ENCODE results near the gene THSD4. TPM values are rescaled to one million over a fixed set of nuclear protein-coding genes. Genes with fewer than 3 reads are reported as not detected.
"Not testable (repeated sequence)": the region's sequence is repeated elsewhere in the genome, so short reads cannot be mapped to it uniquely, and the experiment has no call there.

THSD4 gene
- total RNA-seq, 2 donors from 2014 or later, result 0.08 TPM; not detected in 1

DNA sequence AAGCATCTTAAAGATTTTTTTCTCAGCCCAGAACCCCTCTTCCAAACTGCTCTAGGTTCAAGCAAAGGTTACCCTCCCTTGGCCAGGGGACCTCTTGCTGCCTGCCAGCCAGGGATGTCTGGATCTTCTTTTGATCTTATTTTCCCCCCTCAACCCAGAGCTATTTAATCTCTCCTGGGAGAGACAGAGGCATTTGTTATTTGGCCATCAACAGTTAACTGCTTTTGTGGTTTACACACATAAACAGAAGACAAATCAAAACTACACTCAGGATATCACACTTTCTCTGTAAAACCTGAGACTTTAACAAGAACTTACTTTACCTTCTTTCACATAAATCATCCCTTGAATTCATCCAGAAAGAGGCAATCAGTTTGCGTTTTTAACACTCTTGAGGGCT lies 272.5 kb downstream of the THSD4 start:
- Mint-ChIP-seq H3K4me3 (no peak overlapping the region), H3K27ac (no peak overlapping the region), H3K4me1 (no peaks in the 10 kb centered on the region), H3K27me3 (peaks cover 10% of the 10 kb centered on the region), H3K9me3 (no peaks in the 10 kb centered on the region), H3K36me3 (ENCODE audit: low read depth) (no peaks in the 10 kb centered on the region)
- no peak for ATAC-seq (replicated peaks)

DNA sequence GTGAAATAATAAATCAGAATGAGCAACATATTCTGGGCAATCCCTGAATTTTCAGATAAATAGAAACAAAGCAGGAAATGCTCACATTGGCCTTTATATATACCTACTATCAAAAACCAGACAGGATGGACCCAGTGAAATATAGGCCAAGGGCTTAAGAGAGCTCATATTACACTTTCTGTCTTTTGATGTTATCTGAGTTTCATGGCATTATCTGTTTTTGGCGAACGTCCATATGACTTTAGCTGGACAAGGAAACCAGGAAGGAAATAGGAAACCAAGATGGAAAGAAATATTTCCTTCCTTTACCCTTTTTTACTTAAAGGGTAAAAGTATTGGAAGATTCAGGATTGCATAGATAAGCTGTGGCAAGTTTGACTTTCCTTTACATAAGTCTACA lies 274.8 kb downstream of the THSD4 start:
- ATAC-seq (replicated peaks), result no peak
- Mint-ChIP-seq H3K36me3 (ENCODE audit: low read depth) (no peaks in the 10 kb centered on the region), H3K27ac (no peak overlapping the region), H3K4me3 (no peak overlapping the region), H3K4me1 (no peaks in the 10 kb centered on the region), H3K27me3 (peaks cover 20% of the 10 kb centered on the region), H3K9me3 (no peaks in the 10 kb centered on the region)

DNA sequence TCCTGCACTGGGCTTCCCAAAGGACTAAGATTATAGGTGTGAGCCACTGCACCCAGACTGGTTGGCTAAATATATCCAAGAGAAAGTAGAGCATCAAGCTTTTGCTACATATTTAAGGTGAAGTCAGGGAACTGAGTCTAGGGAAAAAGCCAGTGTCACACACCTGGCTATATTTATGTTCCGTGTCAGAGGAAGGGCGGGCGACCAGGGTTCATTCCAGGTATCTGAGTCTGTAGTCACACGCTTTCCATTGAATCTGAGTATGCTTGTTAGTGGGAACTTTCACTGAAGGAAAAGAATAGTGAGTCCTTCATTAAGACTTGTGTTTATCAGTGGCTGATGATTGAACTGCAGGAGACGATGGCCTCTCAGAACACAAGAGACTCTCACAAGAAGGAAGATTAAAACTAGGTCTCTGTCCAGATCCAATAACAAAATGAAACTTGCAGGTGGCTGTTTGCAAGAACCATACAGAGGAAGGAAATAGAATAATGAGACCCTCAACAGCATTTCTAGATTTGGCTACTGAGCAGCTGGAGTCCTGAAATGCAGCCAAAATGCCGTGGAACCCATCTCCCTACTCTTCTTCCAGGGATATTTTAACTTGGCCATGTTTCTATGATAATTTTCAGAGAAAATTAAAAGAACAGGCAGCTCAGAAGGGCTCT lies 276.3 kb downstream of the THSD4 start:
- no peak for ATAC-seq (replicated peaks)
- Mint-ChIP-seq H3K36me3 (ENCODE audit: low read depth) (no peaks in the 10 kb centered on the region), H3K27ac (no peak overlapping the region), H3K27me3 (peaks cover 18% of the 10 kb centered on the region), H3K4me1 (no peaks in the 10 kb centered on the region), H3K4me3 (no peak overlapping the region), H3K9me3 (no peaks in the 10 kb centered on the region)

- no peak for ATAC-seq (replicated peaks)
- H3K4me3 Mint-ChIP-seq, result no peak overlapping the region
- peaks cover 24% of the 10 kb centered on the region for H3K27me3 Mint-ChIP-seq
- no peak overlapping the region for H3K27ac Mint-ChIP-seq
- no peaks in the 10 kb centered on the region for H3K36me3 Mint-ChIP-seq (ENCODE audit: low read depth)
- no peaks in the 10 kb centered on the region for H3K9me3 Mint-ChIP-seq
- H3K4me1 Mint-ChIP-seq, result no peaks in the 10 kb centered on the region
Observed at GRCh38 chr15:71392861-71393283, 277.6 kb downstream of the THSD4 start.

- H3K4me3 Mint-ChIP-seq, result no peak overlapping the region
- no peak for ATAC-seq (replicated peaks)
- no peaks in the 10 kb centered on the region for H3K36me3 Mint-ChIP-seq (ENCODE audit: low read depth)
- H3K27ac Mint-ChIP-seq, result no peak overlapping the region
- peaks cover 28% of the 10 kb centered on the region for H3K27me3 Mint-ChIP-seq
- H3K4me1 Mint-ChIP-seq, result no peaks in the 10 kb centered on the region
- no peaks in the 10 kb centered on the region for H3K9me3 Mint-ChIP-seq
Observed at GRCh38 chr15:71393383-71393782, 278.1 kb downstream of the THSD4 start.

GRCh38 chr15:71396536-71397125 lies 281.4 kb downstream of the THSD4 start:
- Mint-ChIP-seq H3K4me3 (no peak overlapping the region), H3K27me3 (peaks cover 26% of the 10 kb centered on the region), H3K27ac (no peak overlapping the region), H3K9me3 (no peaks in the 10 kb centered on the region), H3K4me1 (no peaks in the 10 kb centered on the region), H3K36me3 (ENCODE audit: low read depth) (no peaks in the 10 kb centered on the region)
- ATAC-seq (replicated peaks), result no peak

DNA sequence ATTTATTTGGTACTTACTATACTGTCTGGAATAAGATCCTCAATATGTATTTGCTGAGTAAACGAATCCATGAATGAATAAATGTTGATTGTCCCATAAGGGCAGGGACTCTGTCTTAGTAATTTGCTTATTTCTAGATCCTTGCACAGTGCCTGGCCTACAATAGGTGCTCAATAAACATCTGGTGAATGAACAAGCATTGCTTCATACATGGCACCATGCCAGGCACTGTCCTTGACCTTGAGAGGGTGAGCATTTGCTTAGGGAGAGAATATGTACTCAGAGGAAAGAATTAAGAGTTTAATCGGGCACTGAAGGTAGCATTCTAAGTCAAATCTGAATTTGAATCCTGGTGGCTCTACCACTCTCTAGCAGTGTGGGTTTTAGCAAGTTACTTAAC lies 282.1 kb downstream of the THSD4 start:
- Mint-ChIP-seq H3K4me1 (no peaks in the 10 kb centered on the region), H3K27me3 (peaks cover 24% of the 10 kb centered on the region), H3K36me3 (ENCODE audit: low read depth) (no peaks in the 10 kb centered on the region), H3K4me3 (no peak overlapping the region), H3K9me3 (no peaks in the 10 kb centered on the region), H3K27ac (no peak overlapping the region)
- no peak for ATAC-seq (replicated peaks)

DNA sequence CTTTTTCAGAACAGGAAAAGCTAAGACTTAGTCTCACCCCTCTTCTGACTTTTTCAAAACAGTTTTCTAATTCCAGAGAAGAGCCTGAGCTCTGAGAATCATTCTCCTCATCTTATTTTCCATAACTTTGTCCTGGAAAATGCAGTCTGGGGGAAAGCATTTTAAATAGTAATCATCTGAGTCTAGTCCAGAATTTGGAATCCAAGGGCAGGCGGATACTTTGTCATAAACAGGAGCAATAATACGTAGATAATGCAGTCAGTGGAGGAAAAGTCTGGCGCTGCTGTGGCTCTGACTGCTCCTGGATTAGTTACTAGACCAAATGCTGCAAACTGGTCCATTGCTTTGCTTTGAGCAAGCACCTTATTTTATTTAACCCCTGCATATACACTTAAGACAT lies 285.0 kb downstream of the THSD4 start:
- H3K27me3 Mint-ChIP-seq, result peaks cover 11% of the 10 kb centered on the region
- no peak overlapping the region for H3K27ac Mint-ChIP-seq
- H3K4me1 Mint-ChIP-seq, result no peaks in the 10 kb centered on the region
- H3K36me3 Mint-ChIP-seq (ENCODE audit: low read depth), result no peaks in the 10 kb centered on the region
- H3K4me3 Mint-ChIP-seq, result no peak overlapping the region
- no peak for ATAC-seq (replicated peaks)
- no peaks in the 10 kb centered on the region for H3K9me3 Mint-ChIP-seq

DNA sequence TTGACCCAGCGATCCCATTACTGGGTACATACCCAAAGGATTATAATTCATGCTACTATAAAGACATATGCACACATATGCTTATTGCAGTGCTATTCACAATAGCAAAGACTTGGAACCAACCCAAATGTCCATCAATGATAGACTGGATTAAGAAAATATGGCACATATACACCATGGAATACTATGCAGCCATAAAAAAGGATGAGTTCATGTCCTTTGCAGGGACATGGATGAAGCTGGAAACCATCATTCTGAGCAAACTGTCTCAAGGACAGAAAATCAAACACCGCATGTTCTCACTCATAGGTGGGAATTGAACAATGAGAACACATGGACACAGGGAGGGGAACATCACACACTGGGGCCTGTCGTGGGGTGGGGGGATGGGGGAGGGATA lies 286.5 kb downstream of the THSD4 start:
- H3K27ac Mint-ChIP-seq, result not testable (repeated sequence)

GRCh38 chr15:71409541-71409940 lies 294.3 kb downstream of the THSD4 start:
- ATAC-seq (replicated peaks), result no peak
- no peaks in the 10 kb centered on the region for H3K4me1 Mint-ChIP-seq
- peaks cover 8% of the 10 kb centered on the region for H3K27me3 Mint-ChIP-seq
- H3K36me3 Mint-ChIP-seq (ENCODE audit: low read depth), result no peaks in the 10 kb centered on the region
- H3K4me3 Mint-ChIP-seq, result no peak overlapping the region
- no peak overlapping the region for H3K27ac Mint-ChIP-seq
- H3K9me3 Mint-ChIP-seq, result no peaks in the 10 kb centered on the region

More for the DNA sequence above, 286.5 kb downstream of the THSD4 start:
- H3K4me1 Mint-ChIP-seq; ATAC-seq (replicated peaks); H3K9me3 Mint-ChIP-seq; H3K4me3 Mint-ChIP-seq; H3K36me3 Mint-ChIP-seq (ENCODE audit: low read depth): not testable (repeated sequence)
- peaks cover 15% of the 10 kb centered on the region for H3K27me3 Mint-ChIP-seq

DNA sequence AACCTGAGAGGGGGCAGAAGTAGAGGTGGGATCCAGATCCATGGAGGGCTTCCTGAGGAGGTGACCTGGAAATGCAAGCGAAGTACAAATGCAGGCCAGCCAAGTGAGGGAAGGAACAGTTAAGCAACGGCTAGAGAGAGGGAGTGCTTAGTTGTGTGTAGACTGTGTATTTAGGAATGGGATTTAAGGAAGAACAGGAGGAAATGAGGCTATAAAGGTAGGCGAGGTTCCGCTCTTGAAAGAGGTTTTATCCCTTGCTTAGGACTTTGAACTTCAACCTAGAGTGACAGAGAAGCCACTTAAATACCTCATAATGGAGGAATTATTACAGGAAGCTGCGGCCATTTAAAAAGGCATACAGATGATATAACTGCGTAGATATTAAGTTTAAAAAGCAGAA lies 295.1 kb downstream of the THSD4 start:
- H3K4me1 Mint-ChIP-seq, result no peaks in the 10 kb centered on the region
- H3K9me3 Mint-ChIP-seq, result no peaks in the 10 kb centered on the region
- H3K36me3 Mint-ChIP-seq (ENCODE audit: low read depth), result no peaks in the 10 kb centered on the region
- no peak overlapping the region for H3K4me3 Mint-ChIP-seq
- H3K27ac Mint-ChIP-seq, result no peak overlapping the region
- H3K27me3 Mint-ChIP-seq, result peaks cover 8% of the 10 kb centered on the region
- ATAC-seq (replicated peaks), result no peak

DNA sequence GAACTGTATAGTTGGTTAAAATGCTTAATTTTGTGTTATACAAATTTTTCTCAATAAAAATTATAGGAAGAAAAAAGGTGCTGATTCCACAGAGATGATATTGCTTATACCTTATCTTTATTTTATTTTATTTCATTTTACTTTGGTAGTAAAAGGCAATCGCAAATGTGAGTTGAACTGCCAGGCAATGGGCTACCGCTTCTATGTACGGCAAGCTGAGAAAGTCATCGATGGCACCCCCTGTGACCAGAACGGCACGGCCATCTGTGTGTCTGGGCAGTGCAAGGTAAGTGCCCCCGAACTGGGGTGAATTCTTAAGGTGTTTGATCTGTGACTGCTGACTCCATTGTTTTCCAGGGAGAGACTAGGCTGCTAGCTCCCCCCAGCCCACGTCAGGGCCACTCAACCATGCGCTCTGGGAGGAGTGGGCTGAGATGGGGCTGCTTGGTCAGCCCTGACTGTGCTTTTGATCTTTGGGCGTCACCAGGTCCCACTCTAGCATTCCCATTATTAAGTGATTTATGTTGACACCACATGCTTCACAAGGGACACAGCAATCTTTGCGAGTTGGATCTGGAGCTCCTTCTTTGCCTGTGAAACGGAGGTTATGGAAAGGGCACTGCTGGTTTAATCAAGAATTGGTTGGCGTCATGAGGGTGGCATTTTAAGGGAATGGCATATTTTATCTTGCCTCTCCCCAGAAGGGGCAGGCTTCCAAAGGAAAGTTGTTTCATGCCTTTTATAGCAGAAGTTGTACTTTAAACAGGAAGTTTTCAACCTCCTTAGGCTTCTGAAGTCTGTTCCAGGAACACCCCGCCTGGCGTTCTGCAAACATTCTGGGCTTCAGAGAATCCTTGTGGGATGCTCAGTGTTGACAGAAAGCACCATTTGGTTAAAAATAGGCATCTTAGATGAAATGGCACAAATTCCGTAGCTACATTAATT lies 296.5 kb downstream of the THSD4 start:
- Mint-ChIP-seq H3K27me3 (peaks cover 7% of the 10 kb centered on the region), H3K4me1 (no peaks in the 10 kb centered on the region), H3K27ac (no peak overlapping the region), H3K4me3 (no peak overlapping the region), H3K9me3 (no peaks in the 10 kb centered on the region), H3K36me3 (ENCODE audit: low read depth) (no peaks in the 10 kb centered on the region)
- no peak for ATAC-seq (replicated peaks)

GRCh38 chr15:71413419-71413818 lies 298.1 kb downstream of the THSD4 start:
- Mint-ChIP-seq H3K4me1 (no peaks in the 10 kb centered on the region), H3K4me3 (no peak overlapping the region), H3K27ac (no peak overlapping the region), H3K36me3 (ENCODE audit: low read depth) (no peaks in the 10 kb centered on the region), H3K27me3 (peaks cover 15% of the 10 kb centered on the region), H3K9me3 (no peaks in the 10 kb centered on the region)
- ATAC-seq (replicated peaks), result no peak

DNA sequence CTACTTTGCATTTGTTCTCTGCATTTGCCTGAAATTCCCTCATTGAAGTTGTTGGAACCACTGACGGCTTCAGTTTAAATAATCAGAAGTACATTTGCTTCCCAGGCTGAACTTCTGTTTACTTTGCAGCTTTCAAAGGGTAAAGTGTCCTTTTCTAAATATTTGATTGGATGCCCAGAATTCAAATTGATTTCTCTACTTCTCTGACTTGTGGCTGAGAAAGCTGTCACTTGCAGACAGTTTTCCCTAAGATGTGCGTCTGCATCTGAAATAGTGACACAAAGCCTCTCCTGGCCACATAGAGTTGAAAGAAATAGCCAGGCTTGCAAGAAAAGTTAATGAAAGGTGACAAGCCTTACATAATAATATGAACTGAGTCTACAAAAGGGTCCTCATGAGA lies 299.6 kb downstream of the THSD4 start:
- H3K4me3 Mint-ChIP-seq, result no peak overlapping the region
- no peaks in the 10 kb centered on the region for H3K4me1 Mint-ChIP-seq
- no peaks in the 10 kb centered on the region for H3K36me3 Mint-ChIP-seq (ENCODE audit: low read depth)
- no peak for ATAC-seq (replicated peaks)
- no peak overlapping the region for H3K27ac Mint-ChIP-seq
- H3K9me3 Mint-ChIP-seq, result no peaks in the 10 kb centered on the region
- H3K27me3 Mint-ChIP-seq, result peaks cover 23% of the 10 kb centered on the region

All from activated T-helper 17 cell treated with anti-CD3 and anti-CD28 coated beads, Interleukin-2, amount 50 U/mL, for 72 hours (primary cell).